Measurements from ENCODE around the gene NBPF9.
"Not testable (repeated sequence)": the region's sequence is repeated elsewhere in the genome, so short reads cannot be mapped to it uniquely, and the experiment has no call there.

The NBPF9 gene

DNA sequence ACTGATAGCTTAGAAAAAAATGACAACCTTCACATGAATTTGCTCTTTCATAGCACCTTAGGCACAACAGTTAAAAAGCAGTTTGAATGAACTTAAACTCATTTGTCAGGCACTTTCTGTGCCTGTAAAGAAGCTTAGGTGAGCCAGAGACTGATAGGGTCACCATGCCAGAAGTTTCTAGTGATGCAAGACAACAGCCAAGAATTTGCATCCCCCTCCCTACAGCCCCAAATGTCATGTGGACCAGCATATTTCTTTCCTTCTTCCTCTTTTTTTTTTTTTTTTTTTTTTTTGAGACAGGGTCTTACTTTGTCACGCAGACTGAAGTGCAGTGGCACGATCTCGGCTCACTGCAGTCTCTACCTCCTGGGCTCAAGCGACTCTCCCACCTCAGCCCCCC lies 89.8 kb downstream of the NBPF9 start:
- not testable (repeated sequence) for DNase-seq

DNA sequence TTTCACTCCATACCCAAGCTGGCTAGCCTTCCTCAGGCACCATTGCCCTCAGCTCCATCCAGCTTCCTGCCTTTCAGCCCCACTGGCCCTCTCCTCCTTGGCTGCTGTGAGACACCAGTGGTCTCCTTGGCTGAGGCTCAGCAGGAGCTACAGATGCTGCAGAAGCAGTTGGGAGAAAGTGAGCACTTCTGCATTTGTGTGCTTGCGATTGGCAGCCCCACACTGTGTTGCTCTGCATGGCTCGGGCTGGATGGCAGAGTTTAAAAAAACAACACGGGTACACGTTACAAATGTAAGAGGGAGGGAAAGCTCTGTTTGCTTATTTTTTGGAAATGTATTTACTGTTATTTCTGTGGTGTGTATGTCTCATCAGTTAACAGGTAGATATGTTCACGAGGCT lies 90.8 kb downstream of the NBPF9 start:
- not testable (repeated sequence) for DNase-seq

DNA sequence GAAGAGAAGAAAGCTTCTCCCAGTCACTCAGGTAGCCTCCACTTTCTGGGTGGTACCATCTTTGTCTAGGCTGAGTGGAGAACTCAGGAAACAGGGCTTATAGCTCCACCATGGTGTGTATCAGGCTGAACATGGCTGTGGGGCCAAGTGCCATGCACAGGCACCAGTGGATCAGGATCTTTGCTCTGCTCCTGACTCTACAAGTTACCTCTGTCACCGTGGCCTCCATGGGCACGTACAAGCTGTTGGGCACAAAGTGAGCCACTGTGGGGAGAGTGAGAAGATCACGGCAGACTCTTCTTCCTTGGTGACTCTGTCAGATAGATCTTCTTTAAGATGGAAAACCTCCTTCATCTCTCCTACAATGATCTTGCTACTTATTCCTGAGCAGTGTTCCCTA lies 93.6 kb downstream of the NBPF9 start:
- not testable (repeated sequence) for DNase-seq

GRCh38 chr1:149008769-149009168 lies 94.6 kb downstream of the NBPF9 start:
- not testable (repeated sequence) for DNase-seq

DNA sequence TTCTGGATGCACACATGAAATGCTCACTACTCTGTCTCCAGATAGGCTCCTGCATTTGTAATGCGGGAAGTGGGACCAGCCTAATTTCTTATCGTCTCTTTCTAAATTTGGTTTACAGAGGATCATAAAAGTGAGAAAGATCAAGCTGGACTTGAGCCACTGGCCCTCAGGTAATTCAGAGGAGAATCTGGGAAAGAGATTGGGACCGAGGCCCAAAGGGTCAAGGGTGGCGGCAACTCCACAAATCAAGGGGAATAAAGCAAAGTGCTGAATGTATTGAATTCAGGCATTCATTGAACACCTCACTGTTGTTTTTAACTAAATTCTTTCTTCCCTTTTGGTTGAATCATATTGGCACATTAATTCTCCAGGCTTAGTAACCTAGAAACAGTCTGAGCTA lies 95.0 kb downstream of the NBPF9 start:
- not testable (repeated sequence) for DNase-seq

Measured in CD4-positive, alpha-beta T cell treated with Interleukin-17A for 1 hour (primary cell).